Measurements from ENCODE around the gene SHE.

- TF ChIP-seq CTCF (IDR thresholded peaks at IDR 0.05 in 2 of 3, conservative IDR thresholded peaks at IDR 0.05 in 1 of 3; ENCODE audit: control insufficient read depth in 2 of 3, extremely low read depth in 1 of 3, insufficient read depth in 1 of 3, low read depth in 3 of 3, low read length in 3 of 3) (no peak), IKZF1 (conservative IDR thresholded peaks at IDR 0.05) (no peak), CBX5 (IDR thresholded peaks at IDR 0.05; ENCODE audit: low read depth) (no peak), SUZ12 (IDR thresholded peaks at IDR 0.05; ENCODE audit: unreplicated experiment) (no peak)
Measured at GRCh38 chr1:154489695-154490274, 12.4 kb downstream of the SHE start.

Measured in GM12878 (cell line).